HG03354 (cell line): ENCODE measurements around the gene MEI1.
"Not testable (repeated sequence)": the region's sequence is repeated elsewhere in the genome, so short reads cannot be mapped to it uniquely, and the experiment has no call there.

Source experiments
- ATAC-seq: cut with Tn5 transposase; IDR thresholded peaks from one replicate; pipeline ENCODE4 v1.9.1; 2021; ENCODE audit warnings: mild to moderate bottlenecking; ENCODE audit not compliant: unreplicated experiment, poor library complexity, severe bottlenecking

Gene MEI1

DNA sequence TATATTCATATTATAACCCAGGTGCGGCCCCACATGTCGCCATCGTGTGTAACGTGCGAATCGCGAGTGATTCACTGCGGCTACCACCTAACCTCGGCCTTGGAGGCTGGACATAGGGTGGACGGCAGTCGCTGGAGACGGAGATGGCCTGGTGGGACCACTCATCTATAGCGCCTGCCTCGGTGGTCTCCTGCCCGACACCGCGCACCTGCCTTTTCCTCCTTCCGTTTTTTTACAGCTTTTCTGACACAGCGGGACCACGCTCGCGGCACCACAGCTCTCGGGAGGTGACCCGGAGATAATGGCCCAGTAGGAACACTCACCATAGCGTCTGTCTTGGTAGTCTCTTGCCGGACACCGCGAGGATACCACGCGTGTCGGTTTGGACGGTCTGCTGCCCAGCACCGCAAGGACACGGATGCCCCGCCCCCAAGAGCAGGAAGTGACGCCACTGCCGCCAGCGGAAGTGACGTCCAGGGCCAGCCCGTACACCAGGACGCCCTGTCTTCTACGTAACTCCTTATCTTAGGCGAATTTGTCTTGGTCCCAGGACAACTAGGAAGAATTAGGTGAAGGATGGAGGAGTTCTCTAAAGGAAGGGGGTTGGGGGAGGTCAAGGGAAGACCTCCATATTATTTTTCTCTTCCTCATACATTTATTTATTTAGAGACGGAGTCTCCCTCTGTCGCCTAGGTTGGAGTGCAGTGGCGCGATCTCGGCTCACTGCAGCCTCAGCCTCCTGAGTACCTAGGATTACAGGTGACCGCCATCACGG, 17.1 kb upstream of the MEI1 start:
- ATAC-seq, result peak; percentile 82

GRCh38 chr22:41683052-41683451, 16.3 kb upstream of the MEI1 start:
- ATAC-seq, result no peak

DNA sequence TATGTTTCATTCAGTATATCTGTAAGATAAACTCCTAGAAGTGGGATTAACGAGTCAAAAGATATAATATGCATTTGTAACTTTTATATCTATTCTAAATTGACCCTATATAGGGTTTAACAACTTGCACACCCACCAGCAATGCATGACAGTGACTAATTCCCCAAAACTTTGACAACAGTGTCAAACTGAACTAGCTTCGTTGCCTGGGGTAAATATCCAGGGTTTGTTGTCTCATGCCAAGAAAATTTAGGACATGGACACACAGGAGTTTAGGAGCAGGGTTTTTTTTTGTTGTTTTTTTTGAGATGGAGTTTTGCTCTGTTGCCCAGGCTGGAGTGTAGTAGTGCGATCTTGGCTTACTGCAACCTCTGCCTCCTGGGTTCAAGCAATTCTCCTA, 15.7 kb upstream of the MEI1 start:
- ATAC-seq, result no peak

DNA sequence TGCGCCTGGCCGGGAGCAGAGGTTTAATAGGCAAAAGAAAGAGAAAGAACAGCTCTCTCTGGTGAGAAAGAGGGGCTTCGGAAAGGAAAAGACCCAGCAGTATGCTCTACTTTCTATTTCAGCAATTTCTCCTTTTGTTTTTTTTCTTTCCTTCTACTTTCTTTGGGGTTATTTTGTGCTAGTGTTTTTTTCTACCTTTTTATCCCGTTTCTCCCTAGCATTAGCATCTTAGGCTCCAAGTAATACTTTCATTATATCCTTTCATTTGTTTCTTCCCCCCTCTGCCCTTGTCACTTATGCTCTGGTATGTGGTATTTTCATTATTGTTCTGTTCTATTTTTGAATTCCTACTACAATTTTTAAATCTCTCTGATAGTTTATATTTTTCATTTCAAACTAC, 15.1 kb upstream of the MEI1 start:
- ATAC-seq, result no peak

DNA sequence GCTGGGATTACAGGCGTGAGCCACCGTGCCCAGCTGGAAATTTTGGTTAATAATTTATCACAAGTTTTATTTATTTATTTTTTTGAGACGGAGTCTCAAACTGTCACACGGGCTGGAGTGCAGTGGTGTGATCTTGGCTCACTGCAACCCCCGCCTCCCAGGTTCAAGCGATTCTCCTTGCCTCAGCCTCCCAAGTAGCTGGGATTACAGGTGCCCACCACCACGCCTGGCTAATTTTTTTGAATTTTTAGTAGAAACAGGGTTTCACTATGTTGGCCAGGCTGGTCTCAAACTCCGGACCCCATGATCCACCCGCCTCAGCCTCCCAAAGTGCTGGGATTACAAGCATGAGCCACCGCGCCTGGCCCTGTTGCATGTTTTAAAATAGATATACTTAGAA, 12.4 kb upstream of the MEI1 start:
- not testable (repeated sequence) for ATAC-seq

- peak; percentile 13 for ATAC-seq
Measured at GRCh38 chr22:41687901-41688364, 11.4 kb upstream of the MEI1 start.

DNA sequence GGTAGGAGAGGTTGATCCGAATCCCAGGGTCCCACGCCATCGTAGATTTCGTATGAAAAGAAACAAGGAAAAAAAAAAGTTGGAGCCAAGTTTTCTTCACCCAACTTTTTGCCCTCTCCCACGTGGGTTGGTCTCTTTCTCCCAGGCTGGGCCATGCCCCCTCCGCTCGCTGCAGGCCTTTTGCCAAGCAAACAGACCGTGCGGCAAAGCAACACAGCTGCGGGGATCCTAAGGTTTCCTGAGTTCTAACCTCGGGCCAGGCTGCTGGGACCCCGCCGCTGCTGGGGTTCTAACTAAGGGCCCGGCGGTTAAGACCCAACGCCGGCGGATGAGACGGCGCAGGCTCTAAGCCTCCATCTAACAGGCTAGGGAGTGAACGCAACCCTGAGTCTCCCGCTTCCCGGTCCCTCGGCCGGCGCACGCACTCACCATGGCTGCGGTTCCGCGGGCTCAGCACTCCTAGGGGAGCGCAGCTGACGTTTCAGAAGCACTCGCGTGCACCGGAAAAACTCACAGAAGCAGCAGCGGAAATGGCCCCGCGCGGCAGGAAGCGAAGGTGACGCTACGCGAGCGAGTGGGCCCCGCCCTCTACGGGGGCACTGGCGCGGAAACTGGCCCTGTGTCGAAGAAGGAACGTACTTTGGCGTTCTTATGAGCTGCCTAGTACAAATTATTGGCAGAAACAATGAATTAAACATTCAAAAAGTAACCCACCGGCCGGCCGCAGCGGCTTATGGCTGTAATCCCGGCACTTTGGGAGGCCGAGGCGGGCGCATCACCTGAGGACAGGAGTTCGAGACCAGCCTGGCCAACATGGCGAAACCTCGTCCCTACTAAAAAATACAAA, 10.7 kb upstream of the MEI1 start, which contains the start of gene SNU13:
Gene SNU13 (minus strand): TSS at position 503 of the 847 bp plus-strand sequence. CDS start 71 bp downstream, at position 432.
- ATAC-seq, result peak; percentile 88

- ATAC-seq, result no peak
Measured at GRCh38 chr22:41690476-41690875, 8.8 kb upstream of the MEI1 start.

GRCh38 chr22:41695211-41695610, 4.1 kb upstream of the MEI1 start:
- ATAC-seq, result no peak

- no peak for ATAC-seq
Measured at GRCh38 chr22:41696703-41697102, 2.6 kb upstream of the MEI1 start.

- ATAC-seq, result no peak
Measured at GRCh38 chr22:41697126-41697775, 2.1 kb upstream of the MEI1 start.

DNA sequence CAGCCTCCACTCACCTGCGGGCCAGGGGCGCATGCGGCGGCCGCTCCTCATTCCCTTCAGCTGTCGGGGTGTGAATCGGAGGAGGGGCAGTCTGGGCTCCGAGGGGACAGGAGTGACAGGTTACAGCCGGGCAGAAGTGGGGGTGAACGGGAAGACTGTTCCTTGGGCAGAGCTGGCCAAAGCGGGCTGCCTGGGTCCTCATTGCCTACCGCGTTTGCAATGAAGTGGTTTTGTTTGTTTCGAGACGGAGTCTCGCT, 733 bp downstream of the MEI1 start:
- ATAC-seq, result no peak

- no peak for ATAC-seq
Measured at GRCh38 chr22:41702763-41703162, 3.5 kb downstream of the MEI1 start.

- no peak for ATAC-seq
Measured at GRCh38 chr22:41709341-41709740, 10.0 kb downstream of the MEI1 start.

GRCh38 chr22:41713004-41713403, 13.7 kb downstream of the MEI1 start:
- ATAC-seq, result no peak

- ATAC-seq, result no peak
Measured at GRCh38 chr22:41722496-41722895, 23.2 kb downstream of the MEI1 start.

- no peak for ATAC-seq
Measured at GRCh38 chr22:41725510-41726110, 26.3 kb downstream of the MEI1 start.

DNA sequence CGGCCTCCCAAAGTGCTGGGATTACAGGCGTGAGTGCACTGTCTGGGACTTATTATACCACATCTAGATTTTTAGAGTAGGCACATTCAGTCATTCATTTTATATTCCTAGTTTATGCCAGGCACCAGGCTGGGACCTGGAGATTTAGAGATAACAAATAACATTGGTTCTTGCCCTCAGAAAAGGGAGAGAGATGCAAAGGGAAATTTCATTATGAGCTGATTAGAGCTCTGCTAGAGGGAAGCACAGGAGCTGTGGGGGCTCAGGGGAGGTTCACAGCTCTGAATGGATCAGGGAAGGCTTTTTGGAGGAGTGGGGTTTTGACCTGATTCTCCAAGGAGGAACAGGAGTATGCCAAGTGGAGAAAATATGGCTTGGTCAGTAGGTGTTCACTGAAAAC, 32.3 kb downstream of the MEI1 start:
- no peak for ATAC-seq

- ATAC-seq, result no peak
Measured at GRCh38 chr22:41732096-41732772, 32.9 kb downstream of the MEI1 start.

DNA sequence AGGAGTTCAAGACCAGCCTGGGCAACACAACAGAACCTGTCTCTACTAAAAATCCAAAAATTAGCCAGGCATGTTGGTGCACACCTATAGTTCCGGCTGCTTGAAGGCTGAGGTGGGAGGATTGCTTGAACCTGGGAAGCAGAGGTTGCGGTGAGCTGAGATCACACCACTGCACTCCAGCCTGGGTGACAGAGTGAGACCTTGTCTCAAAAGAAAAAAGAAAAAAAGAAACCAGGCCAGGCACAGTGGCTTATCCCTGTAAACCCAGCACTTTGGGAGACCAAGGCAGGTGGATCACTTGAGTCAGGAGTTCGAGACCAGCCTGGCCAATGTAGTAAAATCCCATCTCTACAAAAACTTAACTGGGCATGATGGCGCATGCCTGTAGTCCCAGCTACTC, 33.9 kb downstream of the MEI1 start:
- not testable (repeated sequence) for ATAC-seq
